HG02840 (cell line): ENCODE data around the gene KIF2A.

Experiments
- ATAC-seq: cut with Tn5 transposase; IDR thresholded peaks from one replicate; pipeline ENCODE4 v1.9.1; 2021; ENCODE audit warnings: mild to moderate bottlenecking, moderate library complexity, moderate number of reproducible peaks; ENCODE audit not compliant: unreplicated experiment, low FRiP score

The KIF2A gene

GRCh38 chr5:62374090-62374489 is 68.1 kb downstream of the KIF2A start:
- ATAC-seq = no peak

- ATAC-seq = no peak
These were observed 69.6 kb downstream of the KIF2A start for GRCh38 chr5:62375627-62376026.

- ATAC-seq = no peak
These were observed 70.1 kb downstream of the KIF2A start for GRCh38 chr5:62376064-62376463.

- no peak for ATAC-seq
These were observed 79.1 kb downstream of the KIF2A start for GRCh38 chr5:62385131-62385530.

GRCh38 chr5:62385816-62386400 is 79.9 kb downstream of the KIF2A start:
- no peak for ATAC-seq

GRCh38 chr5:62386824-62387223 is 80.8 kb downstream of the KIF2A start:
- ATAC-seq = no peak

GRCh38 chr5:62395210-62395950 is 89.4 kb downstream of the KIF2A start:
- no peak for ATAC-seq

- ATAC-seq = peak; percentile 97
These were observed 97.6 kb downstream of the KIF2A start, which contains the start of gene DIMT1 for GRCh38 chr5:62403411-62404250. Gene DIMT1 (minus strand): TSS chr5:62403905. CDS start chr5:62403772, 133 bp downstream.

- peak; percentile 99 for ATAC-seq
These were observed 106.7 kb downstream of the KIF2A start, which contains the start of gene IPO11 for GRCh38 chr5:62412549-62413329. Gene IPO11 (plus strand): TSS chr5:62412763. CDS start chr5:62437280, 24,517 bp downstream.

GRCh38 chr5:62413711-62414110 is 107.7 kb downstream of the KIF2A start:
- ATAC-seq = no peak

- no peak for ATAC-seq
These were observed 112.6 kb downstream of the KIF2A start for GRCh38 chr5:62418462-62419076.

- ATAC-seq = no peak
These were observed 113.6 kb downstream of the KIF2A start for GRCh38 chr5:62419609-62420008.

- ATAC-seq = no peak
These were observed 115.4 kb downstream of the KIF2A start for GRCh38 chr5:62421414-62421813.

- no peak for ATAC-seq
These were observed 118.8 kb downstream of the KIF2A start for GRCh38 chr5:62424763-62425162.

- ATAC-seq = no peak
These were observed 126.0 kb downstream of the KIF2A start for GRCh38 chr5:62431735-62432620.

GRCh38 chr5:62432621-62433064 is 126.6 kb downstream of the KIF2A start:
- ATAC-seq = no peak
